A673 (cell line): ENCODE data around the gene CEACAM16.

Experiments used
- CTCF ChIP-seq: fragments of 300-800, 200-600 bp; sonication (generic); conservative IDR thresholded peaks from 2 replicates; pipeline ENCODE4 v1.5.1; 2017; ENCODE audit warnings: low read depth, mild to moderate bottlenecking, antibody characterized with exemption, low read length, moderate library complexity, mixed read lengths
- EZH2 ChIP-seq: fragments of 200-600 bp; sonication (generic); IDR thresholded peaks from 2 replicates; pipeline ENCODE4 v1.6.1; 2017; ENCODE audit warnings: borderline replicate concordance, low read depth, mild to moderate bottlenecking, mixed read lengths, antibody characterized with exemption, low read length; ENCODE audit not compliant: poor library complexity, severe bottlenecking

DNA sequence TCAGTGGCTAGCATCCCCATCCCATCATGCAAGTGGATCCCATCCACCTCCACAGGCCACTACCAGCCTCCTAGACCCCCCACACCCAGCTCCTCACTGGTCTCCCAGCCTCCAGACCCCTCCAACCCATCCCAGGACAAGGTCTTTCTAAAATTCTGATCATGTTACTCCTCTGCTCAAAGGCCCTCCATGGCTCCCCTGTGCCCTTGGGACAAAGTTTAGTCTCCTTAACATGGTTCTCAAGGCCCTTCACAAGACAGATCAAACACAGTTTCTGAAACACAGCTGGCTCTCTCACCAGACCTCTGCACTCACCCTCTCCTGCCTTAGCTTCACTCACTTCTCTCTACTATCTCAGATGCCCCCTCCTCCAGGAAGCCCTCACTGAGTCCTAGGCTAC lies 18.4 kb upstream of the CEACAM16 start:
- no peak for TF ChIP-seq CTCF
- no peak for TF ChIP-seq EZH2
